Measurements from ENCODE around the gene LPO. TPM values are rescaled to one million over a fixed set of nuclear protein-coding genes. Genes with fewer than 3 reads are reported as not detected.

The LPO gene
- total and polyA plus RNA-seq, 9 of the 15 experiments (the other 6 are each of a cell fraction or from before 2014, with no cell fraction given) = 0.07 to 0.11 TPM; not detected in 7

GRCh38 chr17:58284613-58285421, 46.4 kb downstream of the LPO start (continued):
- no peak for TF ChIP-seq ZNF668 (CRISPR knock-in tag; IDR thresholded peaks at IDR 0.05)
- TF ChIP-seq ATF7 (IDR thresholded peaks at IDR 0.05) = no peak; the same call in 1 of the 2 replicates
- TF ChIP-seq SMAD4 (CRISPR knock-in tag; conservative IDR thresholded peaks at IDR 0.05) = 0 out of 2 replicates have a peak, but pooled peaks have one; percentile 17
- no peak for TF ChIP-seq HDAC6 (IDR thresholded peaks at IDR 0.05; ENCODE audit: low read depth, low read length)
- no peak for TF ChIP-seq C11orf30 (IDR thresholded peaks at IDR 0.05; ENCODE audit: low read depth)
- TF ChIP-seq SMARCB1 (IDR thresholded peaks at IDR 0.05; ENCODE audit: insufficient read length, low read depth) = no peak

GRCh38 chr17:58285422-58285810, 47.0 kb downstream of the LPO start:
- BruUV-seq (replicated peaks) = no TSS peak
- H3K9me1 ChIP-seq (ENCODE audit: control insufficient read depth, insufficient read depth, low read length) = no peaks in the 10 kb centered on the region
- peaks cover 3 to 10% of the 10 kb centered on the region in 2 experiments; a peak in 3 of 5 replicates for H3K4me1 ChIP-seq (replicated peaks in 1 of 2; ENCODE audit: control insufficient read depth in 2 of 2, insufficient read depth in 2 of 2, low read length in 2 of 2)
- DNase-seq (ENCODE audit: extremely low read depth in 1 of 4, low spot score in 3 of 4) (no peak), FAIRE-seq (no peak), ATAC-seq (no peak)
- no peaks in the 10 kb centered on the region for H4K20me1 ChIP-seq (replicated peaks; ENCODE audit: control insufficient read depth, insufficient read depth, low read length)
- in situ Hi-C loops (cut with MboI) (loop anchor here (25.0 kb wide), 1 partner anchor 727 kb away; no protein-coding TSS in a partner anchor), intact Hi-C loops (cut with micrococcal nuclease) (no loop called here)
- H2AFZ ChIP-seq (ENCODE audit: low read depth, low read length) = no peak overlapping the region
- no peak overlapping the region for H3K4me2 ChIP-seq (ENCODE audit: insufficient read depth, low read length)
- H3K36me3 ChIP-seq (ENCODE audit: control insufficient read depth, insufficient read depth, low read length) = no peaks in the 10 kb centered on the region
- ChIA-PET POLR2A (no interaction called here), CTCF (ENCODE audit: low intra/inter-chr PET ratio) (no interaction called here)
- H3K79me2 ChIP-seq (ENCODE audit: control insufficient read depth, insufficient read depth, low read length) = no peaks in the 10 kb centered on the region
- no peak overlapping the region for H3K27ac ChIP-seq (ENCODE audit: extremely low read depth, low read depth, low read length)
- WGBS (ENCODE audit: insufficient coverage, low coverage, missing lambda C conversion rate) = 44% methylated on average over 3 of the region's 3 CpGs
- no peak overlapping the region for H3K4me3 ChIP-seq
- H3K27me3 ChIP-seq (ENCODE audit: control insufficient read depth in 2 of 2, insufficient read depth in 2 of 2, low read length in 2 of 2) = peaks cover 0 to 10% of the 10 kb centered on the region in 2 experiments; a peak in 3 of 5 replicates
- no peak overlapping the region for H3K9ac ChIP-seq (ENCODE audit: insufficient read depth in 1 of 2, low read depth in 2 of 2, low read length in 2 of 2)
- H3K9me3 ChIP-seq (replicated peaks; ENCODE audit: control insufficient read depth, insufficient read depth, low read depth, low read length) = no peaks in the 10 kb centered on the region; the same call in none of the 2 replicates
- peak; percentile 24; the same call in 1 of the 2 replicates for TF ChIP-seq ATF3 (IDR thresholded peaks at IDR 0.05)
- no peak for TF ChIP-seq ATF3 (CRISPR knock-in tag; conservative IDR thresholded peaks at IDR 0.05)
- TF ChIP-seq NFIC (IDR thresholded peaks at IDR 0.05) = peak; percentile 23; the same call in 1 of the 2 replicates
- TF ChIP-seq ZBTB40 (IDR thresholded peaks at IDR 0.05) = 0 out of 2 replicates have a peak, but pooled peaks have one; percentile 13
- TF ChIP-seq ZBTB40 (CRISPR knock-in tag; IDR thresholded peaks at IDR 0.05) = no peak

Measured in K562 (cell line).